Pulmonary artery endothelial cell (primary cell): ENCODE data around the gene NRDC. TPM values are rescaled to one million over a fixed set of nuclear protein-coding genes. Genes with fewer than 3 reads are reported as not detected.

Experiments
- DNase-seq: peaks from one replicate; pipeline ENCODE4 v3.0.0-alpha.2; 2011; ENCODE audit warnings: low read depth, low spot score
- total RNA-seq: library from RNA; depleted of rRNA; stranded (reverse); fragments of >200 nt; gene quantifications from 2 replicates; pipeline ENCODE4 v1.2.3, GENCODE V29; 2014

Gene NRDC
- total RNA-seq, 1 donor from 2014 or later, result 70.2 TPM

DNA sequence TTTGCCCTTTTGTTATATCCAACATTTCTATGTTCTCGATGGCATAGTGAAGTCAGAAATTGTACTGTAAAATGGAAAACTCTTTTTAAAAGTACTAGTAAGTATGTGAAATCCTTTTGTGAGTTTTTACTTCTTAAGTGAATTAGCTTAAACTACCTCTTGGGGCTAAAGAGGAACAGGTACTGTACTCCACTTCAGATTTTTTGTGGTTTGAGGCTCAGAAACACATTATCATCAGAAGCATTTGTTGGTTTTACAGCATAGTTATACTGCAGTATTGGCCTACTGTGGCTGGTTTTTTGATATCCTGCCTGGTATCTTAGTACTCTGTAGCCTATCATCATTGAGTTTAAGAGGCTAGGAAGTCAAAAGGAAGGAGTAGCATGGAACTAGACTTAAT, 117.2 kb downstream of the NRDC start:
- DNase-seq, result no peak

DNA sequence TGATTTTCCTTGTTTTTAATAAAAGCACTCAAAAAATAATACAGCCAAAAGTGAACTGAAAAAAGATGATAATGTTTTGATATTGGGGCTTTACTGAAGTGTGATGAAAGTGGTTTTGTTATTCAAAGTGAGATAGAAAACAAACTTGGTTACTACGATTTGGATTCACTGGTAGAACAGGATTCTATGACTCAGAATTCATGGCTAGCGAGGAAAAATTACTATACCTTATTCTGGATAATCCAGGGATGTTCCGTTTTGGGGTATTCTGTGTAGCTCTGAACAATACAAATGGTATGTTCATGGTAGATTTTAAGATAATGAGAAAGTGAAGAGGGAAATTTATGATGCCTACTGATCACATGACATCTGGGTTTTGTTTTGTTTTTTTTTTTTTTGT, 117.7 kb downstream of the NRDC start:
- DNase-seq, result no peak

DNA sequence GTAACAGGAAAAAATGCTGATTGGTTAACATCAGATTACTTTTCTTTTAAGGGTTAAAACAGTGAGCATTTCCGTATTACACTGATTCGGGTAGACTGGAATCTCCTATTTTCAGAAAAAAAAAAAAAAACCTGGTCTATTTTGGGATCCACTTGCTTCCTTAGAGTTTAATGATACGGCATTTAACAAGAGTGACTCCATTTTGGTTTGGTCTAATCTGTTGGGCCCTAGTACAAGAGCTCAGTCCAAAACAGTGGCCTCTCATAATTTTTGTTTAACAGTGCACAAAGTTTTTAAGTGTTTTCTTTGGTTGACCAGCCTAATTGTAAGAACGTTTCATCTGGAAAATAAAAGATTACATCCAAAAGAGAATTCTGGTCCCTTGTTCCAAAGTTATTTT, 120.2 kb downstream of the NRDC start:
- no peak for DNase-seq

DNA sequence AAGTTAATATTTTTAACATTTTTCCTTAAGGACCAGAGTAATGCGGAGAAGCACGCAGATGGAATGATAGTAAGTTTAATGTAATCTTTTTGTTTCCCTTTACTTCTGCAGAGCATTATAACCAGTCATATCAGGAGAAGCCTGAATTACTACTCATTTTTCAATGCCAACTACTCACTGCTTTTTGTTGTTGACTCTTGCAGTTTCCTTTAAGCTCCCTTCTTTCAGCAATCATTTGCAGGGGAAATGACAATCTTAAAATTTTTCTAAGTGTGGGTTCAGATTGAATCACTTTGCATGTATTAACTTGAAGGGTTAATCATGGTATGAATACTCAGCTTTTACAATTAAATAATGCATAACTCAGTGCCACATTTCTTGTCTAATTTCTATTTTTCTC, 122.2 kb downstream of the NRDC start:
- DNase-seq, result no peak

DNA sequence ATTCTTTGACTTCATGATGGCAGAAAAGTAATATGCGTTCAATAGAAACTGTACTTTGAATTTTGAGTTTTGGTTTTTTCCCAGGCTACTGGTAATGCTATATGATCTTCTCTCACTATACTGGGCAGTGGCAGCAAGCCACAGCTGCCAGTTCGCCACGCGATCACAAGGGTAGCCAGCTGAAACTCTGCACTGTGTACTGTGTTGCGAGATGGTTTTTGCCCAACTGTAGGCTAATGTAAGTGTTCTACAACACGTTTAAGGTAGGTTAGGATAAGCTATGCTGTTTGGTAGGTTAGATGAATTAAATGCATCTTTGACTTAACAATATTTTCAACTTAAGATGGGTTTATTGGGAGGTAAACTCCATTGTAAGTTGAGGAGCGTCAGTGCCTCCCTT, 123.1 kb downstream of the NRDC start:
- DNase-seq, result no peak

DNA sequence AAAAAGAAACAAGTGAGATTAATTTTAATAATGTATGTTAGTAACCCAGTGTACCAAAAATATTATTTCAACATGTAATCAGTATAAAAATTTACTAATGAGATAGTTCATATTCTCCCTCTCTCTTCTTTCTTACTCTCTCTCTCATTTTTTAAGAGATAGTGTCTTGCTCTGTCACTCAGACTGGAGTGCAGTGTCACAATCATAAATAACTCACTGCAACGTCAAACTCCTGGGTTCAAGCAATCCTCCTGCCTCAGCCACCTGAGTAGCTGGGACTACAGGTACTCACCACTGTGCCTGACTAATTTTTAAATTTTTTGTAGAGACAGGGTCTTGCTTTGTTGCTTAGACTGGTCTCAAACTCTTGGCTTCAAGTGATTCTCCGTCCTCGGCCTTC, 123.9 kb downstream of the NRDC start:
- no peak for DNase-seq

DNA sequence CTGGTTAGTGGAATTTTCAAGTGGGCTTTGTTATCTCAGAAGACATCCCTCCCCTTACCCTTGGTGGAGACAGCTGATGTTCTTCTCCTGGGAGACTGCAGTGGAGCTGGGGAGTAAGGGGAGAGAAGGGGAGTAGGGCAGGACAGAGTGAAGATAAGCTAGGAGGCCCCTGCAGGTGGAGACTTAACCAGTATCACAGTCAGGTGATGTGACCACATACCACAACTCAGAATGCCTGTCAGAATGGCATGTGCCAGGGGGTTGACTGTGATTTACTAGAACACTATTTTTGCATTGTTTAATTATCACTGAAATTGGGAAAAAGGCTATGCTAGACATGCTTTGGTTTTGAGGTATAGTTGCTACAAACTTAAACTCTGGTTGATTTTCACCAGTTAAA, 124.6 kb downstream of the NRDC start:
- DNase-seq, result no peak

DNA sequence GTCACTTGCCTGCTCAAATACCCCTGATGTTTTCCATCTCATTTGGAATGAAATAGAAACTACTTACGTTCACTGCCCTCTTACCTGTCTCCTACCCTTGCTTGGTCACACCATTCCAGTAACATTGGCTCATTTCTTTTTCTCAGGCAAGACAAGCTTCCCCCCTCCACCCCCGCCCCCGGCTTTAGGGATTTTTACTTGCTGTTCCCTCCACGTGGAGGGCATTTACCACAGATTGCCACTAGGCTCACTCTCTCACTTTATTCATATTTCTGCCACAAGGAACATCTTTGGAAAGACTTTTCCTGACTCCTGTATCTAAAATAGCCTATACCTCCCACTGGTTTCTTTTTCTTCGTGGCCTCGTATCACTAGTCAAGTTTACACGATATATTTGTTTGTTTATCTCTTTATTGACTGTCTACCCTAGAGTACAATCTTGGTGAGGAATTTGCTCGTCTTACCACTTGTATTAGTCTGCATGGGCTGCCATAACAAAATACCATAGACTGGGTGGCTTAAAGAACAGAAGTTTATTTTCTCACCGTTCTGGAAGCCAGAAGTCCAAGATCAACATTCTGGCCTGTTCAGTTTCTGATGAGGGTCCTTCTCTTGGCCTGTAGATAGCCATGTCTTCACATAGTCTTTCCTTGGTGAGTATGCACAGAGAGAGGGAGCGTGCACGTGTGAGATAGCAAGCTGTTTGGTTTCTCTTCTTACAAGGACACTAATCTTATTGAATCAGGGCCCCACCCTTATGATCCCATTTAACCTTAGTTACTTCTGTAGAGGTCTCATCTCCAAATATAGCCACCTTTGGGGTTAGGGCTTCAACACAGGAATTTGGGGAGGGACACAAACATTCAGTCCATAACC, 126.2 kb downstream of the NRDC start:
- DNase-seq, result no peak

DNA sequence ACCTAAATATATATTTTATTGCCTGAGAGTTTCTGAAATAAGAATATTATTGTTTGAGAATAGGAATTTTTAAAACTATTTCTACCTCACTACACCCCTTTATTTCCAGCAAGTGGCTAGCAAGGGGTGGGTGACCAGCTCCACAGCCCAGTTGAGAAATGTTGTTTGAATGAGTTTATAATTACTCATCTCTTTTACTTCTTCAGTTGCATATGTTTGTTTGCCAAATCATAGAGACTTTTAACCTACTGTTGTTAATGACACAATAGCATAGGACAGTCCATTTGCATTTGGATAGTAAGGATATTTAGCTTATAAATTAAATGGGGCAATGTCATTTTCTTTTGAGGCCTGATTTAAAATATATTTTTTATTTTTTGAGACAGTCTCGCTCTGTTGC, 127.8 kb downstream of the NRDC start:
- DNase-seq, result no peak

DNA sequence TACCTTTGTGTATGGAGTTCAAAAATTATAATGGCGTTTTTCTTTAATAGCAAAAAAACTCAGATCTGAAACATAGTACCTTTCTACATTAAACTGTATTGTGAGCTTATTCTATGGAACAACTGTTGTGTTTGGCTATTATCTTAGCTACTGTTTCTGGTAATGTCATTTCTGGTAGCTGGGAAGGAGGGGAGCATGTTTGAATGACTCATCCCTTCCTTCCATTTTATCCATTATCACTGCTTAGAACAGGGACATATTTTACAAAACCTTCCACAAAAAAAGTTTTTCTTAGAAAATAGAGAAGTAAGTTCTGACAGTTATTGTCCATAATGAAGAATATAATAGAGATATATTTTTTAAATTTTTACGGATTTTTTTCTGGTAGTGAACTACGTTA, 128.3 kb downstream of the NRDC start:
- peak; percentile 67 for DNase-seq

DNA sequence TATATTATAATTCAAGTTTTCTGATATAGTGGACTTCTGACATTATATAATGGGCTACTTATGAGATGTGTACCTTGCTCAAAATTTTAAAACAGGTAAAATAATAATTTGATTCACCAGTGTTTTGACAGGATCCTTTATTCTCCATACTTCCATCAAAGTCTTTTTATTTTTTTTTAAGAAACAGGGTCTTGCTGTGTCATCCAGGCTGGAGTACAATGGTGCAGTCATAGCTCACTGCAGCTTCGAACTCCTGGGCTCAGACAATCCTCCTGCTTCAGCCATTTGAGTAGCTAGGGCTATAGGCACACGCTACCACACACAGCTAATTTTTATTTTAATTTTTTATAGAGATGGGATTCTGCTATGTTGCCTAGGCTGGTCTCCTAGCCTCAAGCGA, 129.4 kb downstream of the NRDC start:
- DNase-seq, result no peak

DNA sequence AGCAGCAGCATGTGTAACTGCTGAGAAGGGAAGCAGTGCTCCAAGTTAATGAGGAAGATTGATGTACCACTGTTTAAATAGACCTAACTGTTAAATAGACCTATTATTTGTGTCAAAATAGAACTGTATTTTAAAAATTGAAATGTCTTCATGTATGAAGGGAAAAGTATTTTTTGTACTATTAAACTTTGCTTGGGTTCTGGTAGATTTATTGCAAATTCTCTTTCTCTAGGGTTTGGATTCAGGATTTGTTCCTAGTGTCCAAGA, 133.3 kb downstream of the NRDC start:
- DNase-seq, result no peak

DNA sequence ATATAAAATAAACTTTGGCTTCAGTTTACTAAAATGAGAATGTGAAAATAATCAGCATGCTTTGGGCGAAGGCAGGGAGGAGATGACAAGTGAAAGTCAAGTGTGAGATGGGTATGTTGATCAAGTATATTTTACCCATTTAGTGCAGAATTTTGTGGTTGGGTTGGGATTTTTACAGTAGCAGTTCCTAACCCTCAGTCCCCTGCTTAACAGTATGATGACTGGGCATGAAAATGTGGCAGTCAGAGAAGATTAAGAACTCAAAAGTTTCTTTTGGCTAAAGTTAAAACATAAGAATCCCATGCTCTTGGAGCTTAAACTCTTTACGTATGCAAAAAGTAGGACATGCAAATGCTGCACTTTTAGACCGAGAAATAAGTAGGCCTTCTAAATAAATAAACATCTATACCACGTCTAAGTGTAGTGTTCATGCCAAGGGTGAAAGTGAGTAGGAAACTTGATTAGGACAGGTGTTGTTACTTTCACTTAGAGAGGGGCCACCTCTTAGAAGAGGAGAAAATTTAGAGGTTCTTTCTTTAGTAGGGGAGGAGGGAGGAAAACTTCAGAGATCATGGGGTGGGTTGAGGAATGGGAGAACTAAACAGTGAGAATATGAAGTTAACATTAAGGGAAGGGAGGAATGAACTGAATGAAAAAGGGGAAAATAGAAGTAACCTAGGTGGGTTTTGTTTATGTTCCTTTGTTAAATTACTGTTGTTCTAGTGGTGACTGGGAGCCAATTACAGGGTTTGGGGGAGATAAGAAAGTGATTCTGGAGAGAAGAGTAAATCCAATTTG, 133.8 kb downstream of the NRDC start:
- DNase-seq, result no peak

DNA sequence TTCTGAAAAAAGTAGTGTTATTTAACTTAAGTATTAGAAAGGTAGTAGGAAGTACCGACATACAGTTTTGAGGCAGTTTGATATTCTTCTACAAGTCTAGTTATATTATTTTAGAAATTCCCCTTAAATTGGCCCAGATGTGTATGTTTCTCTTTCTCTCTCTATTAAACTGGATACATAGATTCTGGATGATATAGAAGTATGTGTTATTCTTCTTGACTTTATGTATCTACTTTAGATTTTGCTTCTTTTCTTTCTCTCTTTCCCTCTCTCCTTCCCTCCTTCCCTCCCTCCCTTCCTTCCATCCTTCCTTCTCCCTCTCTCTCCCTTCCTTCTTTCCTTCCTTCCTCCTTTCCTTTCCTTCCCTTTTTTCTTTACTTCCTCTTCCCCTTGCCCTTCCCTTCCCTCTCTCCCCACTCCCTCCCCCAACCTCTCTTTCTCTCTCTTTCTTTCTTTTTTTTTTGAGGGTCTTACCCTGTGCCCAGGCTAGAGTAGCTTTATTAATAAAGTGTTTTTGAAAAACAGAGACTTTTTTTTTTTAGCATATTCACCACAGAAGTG, 137.3 kb downstream of the NRDC start:
- no peak for DNase-seq

DNA sequence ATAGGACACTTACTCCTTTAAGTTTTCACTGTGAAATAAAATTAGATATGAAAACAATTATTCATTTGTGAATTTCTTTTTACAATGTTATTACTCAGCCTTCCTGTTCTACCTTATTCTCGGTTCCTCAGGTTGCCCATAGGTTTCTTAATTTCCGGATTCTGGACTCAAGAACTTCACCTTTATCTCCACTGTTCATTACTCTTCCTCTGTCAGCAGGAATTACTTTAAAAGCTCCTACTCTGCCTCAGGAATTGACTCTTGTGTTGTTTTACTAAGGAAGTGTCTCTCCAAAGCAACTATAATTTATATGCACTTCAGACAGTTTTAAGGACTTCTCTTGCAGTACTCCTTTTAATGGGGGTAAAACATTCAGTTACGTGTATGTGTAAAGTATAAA, 137.9 kb downstream of the NRDC start:
- no peak for DNase-seq

Other genes starting within 250 kb of the NRDC start
- 14.8 and 23.3 TPM in 2 replicates for gene RAB3B, start 112.0 kb upstream of the NRDC start, total RNA-seq
- 12.1 and 12.4 TPM in 2 replicates for gene KTI12, start 155.1 kb upstream of the NRDC start, total RNA-seq
- gene TXNDC12, start 176.5 kb upstream of the NRDC start, total RNA-seq, result 22.8 and 28.8 TPM in 2 replicates
- 40.6 and 41.1 TPM in 2 replicates for gene BTF3L4, start 177.6 kb upstream of the NRDC start, total RNA-seq